SU-DHL-6 (cell line): ENCODE measurements around the gene DQX1.

Source experiments
- CTCF ChIP-seq: fragments of 200-600 bp; sonication (generic); IDR thresholded peaks from one replicate; pipeline ENCODE4 v1.5.1; 2017; ENCODE audit warnings: antibody characterized with exemption, mild to moderate bottlenecking, low read length, moderate library complexity; ENCODE audit not compliant: insufficient read depth, poor library complexity, severe bottlenecking
- EZH2phosphoT487 ChIP-seq: fragments of 200-600 bp; sonication (generic), shearing (Covaris generic); conservative IDR thresholded peaks from 2 replicates; pipeline ENCODE4 v1.6.1; 2018; ENCODE audit warnings: mild to moderate bottlenecking, antibody characterized with exemption, low read length, moderate library complexity, mixed read lengths

GRCh38 chr2:74507145-74507925, 18.7 kb downstream of the DQX1 start, which contains the start of gene PCGF1:
- TF ChIP-seq CTCF, result peak; percentile 68
- TF ChIP-seq EZH2phosphoT487, result no peak
